ENCODE results near the gene FBXO10.
"Not testable (repeated sequence)": the region's sequence is repeated elsewhere in the genome, so short reads cannot be mapped to it uniquely, and the experiment has no call there.

FBXO10 gene

DNA sequence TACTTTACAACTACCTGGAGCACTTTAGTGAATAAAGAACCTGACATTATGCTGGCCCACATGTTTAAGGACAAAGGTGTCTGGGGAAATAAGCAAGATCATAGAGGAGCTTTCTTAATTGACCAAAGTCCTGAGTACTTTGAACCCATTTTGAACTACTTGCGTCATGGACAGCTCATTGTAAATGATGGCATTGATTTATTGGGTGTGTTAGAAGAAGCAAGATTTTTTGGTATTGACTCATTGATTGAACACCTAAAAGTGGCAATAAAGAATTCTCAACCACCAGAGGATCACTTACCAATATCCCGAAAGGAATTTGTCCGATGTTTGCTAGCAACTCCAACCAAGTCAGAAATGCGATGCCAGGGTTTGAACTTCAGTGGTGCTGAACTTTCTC, 98.7 kb downstream of the FBXO10 start:
- not testable (repeated sequence) for DNase-seq

DNA sequence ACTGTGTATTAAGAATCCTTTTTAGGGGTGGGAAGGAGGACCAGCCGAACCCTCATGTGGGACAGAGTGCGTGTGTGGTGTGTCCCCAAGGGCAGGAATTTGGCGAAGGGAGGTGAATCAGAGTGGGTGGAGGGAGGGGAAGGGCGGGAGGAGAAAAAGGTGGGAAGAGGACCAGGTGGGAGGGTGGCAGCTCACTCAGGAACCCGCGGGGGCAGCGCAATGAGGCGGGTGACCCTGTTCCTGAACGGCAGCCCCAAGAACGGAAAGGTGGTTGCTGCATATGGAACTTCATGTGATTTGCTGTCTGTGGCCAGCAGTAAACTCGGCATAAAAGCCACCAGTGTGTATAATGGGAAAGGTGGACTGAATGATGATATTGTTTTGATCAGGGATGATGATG, 99.2 kb downstream of the FBXO10 start:
- no peak for DNase-seq

DNA sequence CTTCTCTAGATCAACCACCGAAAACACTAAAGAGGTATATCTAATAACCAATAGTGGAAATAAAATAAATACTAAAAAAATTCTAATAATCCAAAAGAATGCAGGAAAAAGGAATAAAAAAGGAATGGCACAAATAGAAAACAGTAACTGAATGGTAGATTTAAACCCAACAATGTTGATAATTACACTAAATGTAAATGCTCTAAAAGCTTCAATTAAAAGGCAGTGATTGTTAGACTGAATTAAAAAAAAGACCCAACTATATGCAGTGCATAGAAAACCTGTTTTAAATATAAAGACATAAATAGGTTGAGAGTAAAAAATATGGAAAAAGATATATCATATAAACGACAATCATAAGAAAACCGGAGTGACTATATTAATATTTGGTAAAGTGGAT, 101.7 kb downstream of the FBXO10 start:
- no peak for DNase-seq

DNA sequence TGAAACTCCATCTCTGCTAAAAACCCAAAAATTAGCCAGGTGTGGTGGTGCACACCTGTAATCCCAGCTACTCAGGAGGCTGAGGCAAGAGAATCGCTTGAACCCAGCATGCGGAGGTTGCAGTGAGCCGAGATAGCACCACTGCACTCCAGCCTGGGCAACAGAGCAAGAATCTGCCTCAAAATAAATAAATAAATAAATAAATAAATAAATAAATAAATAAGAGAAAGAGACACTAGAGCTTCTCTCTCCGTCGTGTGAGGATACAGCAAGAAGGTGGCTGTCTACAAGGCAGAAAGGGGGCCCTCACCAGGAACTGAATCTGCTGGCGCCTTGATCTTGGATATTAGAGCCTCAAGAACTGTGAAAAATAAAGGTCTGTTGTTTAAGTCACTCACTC, 102.2 kb downstream of the FBXO10 start:
- DNase-seq, result not testable (repeated sequence)

DNA sequence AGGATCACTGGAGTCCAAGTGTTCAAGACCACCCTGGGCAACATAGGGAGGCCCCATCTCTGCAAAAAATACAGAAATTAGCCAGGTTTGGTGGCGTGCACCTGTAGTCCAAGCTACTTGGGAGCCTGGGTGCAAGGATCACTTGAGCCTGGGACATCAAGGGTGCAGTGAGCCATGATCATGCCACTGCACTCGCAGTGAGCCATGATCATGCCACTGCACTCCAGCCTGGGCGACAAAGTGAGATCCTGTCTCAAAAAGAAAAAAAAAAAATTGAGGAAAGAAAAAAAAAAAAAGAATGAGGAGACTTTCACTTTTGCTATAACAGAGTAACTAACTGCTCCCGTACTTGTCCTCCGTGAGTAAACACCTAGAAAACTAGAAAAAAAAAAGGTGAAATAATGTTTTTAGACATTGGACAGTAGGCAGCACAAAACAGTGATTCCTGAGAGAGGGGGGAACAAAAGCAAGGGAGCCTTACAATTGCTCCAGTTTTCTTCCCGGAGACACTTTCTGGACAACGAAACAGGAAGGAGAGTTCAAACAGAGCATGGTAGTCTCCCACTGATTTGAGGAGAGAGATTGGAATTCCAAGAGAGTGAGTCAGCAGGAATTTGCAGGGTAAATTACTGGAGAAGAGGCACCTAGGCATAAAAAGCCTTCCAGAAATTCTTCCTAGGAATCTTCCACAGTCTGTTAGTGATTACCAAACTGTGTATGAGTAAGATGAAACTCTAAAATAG, 104.1 kb downstream of the FBXO10 start:
- no peak for DNase-seq

DNA sequence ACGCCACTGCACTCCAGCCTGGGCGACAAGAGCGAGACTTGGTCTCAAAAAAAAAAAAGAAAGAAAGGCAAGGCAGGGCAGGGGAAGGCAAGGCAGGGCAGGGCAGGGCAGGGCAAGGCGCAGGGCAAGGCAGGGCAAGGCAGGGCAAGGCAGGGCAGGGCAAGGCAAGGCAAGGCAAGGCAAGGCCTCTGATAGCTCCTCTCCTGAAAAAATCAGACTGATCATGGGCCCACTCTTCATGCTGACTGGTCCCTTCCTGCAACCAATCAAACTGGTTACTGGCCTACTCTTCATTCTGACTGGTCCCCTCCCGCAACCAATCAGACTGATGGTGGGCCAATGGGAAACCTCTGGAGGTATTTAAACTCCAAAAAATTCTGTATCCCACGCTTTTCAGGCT, 107.6 kb downstream of the FBXO10 start:
- no peak for DNase-seq

DNA sequence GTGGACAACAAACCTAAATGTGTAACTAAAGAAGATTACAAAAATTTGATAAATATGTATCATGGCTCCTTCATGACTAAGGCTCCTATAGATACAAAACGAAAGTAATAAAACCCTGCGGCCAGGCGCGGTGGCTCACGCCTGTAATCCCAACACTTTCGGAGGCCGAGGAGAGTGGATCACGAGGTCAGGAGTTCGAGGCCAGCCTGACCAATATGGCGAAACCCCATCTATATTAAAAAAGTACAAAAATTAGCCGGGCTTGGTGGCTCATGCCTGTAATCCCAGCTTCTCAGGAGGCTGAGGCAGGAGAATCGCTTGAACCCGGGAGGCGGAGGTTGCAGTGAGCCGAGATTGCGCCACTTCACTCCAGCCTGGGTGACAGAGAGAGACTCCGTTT, 108.7 kb downstream of the FBXO10 start:
- not testable (repeated sequence) for DNase-seq

DNA sequence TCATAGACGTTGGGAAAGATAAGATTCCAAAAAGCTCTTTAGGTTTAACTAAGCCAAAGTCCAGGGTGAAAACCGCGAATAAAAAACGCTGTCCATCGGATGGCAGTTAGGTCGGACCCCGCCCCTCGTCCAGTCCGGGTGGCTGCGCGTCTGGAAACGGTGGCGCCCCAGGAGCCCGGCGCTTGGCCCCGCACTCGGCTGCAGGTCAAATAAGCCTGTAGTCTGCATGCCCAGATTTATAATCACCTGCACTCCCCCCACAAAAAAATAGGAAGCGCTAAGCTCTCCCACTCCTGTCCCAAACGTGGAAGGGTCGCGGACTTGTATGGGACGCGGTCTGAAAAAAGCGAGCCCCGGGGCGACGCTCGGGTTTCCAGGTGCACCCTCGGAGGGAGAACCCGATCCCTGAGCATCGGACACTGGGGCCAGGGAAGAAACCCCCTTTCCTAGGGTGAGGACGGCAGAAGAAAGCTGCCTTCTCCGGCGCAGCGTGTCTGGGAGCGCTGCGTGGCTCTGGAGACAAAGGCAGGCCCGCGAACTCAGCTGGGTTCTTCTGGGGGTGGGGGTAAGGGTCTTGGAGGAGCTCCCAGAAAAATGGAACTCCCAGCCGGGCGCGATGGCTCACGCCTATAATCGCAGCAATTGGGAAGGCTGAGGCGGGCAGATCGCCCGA, 110.0 kb downstream of the FBXO10 start:
- peak in 2 of 5 experiments; percentile 13 to 35 for DNase-seq

DNA sequence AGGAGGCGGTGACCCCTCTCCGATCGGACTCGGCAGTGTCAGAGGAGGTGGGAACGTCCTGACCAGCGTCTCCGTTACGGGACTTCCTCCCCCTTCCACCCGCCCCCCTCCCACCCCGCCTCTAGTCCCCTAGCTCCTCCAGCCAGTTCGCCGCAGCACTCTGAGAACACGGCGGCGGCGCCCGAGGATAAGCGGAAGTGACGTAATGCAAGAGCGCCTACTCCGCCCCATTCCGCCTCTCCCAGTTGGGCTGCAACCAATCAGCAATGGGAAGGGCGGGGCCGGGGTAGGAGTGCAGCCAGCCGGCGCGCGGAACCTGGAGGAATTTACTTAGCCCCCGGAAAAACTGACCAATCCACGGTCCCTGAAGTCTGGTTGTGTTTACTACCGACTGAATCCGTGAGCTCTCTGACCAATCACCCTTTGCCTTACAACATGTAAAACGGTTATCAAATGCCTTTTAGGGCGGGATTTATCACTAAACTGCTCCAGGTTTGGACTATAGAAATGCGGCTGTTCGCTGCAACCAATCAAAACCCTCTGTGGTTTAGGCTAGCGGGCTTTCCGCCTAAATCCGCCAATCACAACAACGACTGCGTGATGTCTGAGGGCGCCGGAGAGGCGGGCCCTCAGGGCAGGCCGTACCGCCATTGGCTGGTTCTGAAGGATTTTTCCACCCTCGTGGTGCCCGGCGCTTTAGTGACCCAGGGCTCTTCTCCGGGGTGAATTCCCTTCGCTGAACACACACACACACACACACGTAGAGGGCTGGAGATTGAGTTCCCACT, 110.7 kb downstream of the FBXO10 start, which contains the start of gene ZBTB5:
ZBTB5 (minus strand) TSS at position 202 of the 788 bp plus-strand sequence. CDS start 22,899 bp downstream, outside the sequence.
- peak; percentile 98 to 100 (median 99) for DNase-seq

DNA sequence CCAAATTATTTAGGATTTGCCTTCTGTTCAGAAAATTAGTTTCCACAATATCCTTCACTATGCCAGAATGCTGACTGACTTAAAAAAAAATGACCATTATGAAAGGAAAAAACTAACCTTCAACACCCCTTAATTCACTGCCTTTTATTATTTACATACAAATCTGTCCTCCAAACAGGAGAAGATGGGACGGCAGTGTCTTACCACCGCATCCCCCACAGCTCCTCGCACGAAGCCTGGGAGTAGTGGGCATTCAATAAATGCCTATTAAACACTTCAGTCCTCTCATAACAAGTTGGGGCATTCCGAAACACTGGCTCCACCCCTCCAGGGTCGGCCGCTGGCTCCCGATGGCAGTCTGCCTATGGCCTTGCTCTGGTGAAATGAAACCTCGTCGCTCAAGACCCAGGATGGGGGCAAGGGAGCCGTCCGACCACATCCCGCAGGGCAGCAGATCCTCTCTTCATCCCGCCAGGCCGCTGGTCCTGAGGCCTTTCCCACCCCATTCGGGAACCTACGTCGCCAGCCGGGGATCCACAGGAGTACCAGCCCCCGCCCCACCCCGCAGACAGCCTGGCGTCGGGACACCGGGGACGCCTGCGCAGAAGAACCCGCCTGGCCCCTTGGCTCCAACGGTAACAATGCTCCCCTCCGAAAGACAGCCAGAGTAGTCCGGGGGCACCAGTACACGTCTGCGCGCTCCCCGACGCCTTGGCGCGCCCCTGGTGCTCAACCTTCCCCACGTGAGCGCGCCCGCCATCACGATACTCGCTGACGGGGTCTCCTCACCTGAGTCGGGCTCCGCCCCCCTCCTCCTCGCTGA, 111.5 kb downstream of the FBXO10 start:
- peak in 4 of 5 experiments; percentile 48 to 88 (median 78) for DNase-seq

DNA sequence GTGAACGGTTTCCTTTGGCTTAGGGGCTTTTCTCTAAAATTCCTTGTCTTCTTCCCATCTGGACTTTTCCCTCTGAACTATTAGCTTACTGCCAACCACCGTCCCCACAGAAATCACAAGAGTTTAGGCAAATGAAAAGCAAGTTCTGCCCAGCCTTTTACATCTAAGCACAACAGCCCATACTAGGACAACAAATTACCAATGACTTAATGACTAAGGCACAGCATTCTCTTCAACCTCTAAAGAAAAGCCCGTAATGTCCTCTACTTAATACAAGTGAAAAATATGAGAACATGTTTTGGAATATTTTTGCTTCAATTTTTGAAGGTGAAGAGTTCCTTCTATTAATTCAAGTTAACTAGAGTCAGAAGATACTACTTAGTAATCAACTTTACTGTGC, 112.2 kb downstream of the FBXO10 start:
- DNase-seq, result no peak
